ENCODE results near the gene RALGPS2.

Gene RALGPS2

GRCh38 chr1:178792394-178792793, 67.3 kb downstream of the RALGPS2 start:
- TF ChIP-seq CTCF (IDR thresholded peaks at IDR 0.05; ENCODE audit: low read depth, low read length): no peak
- Histone ChIP-seq H3K4me3 (ENCODE audit: low read depth, low read length) (no peak overlapping the region), H3K27me3 (ENCODE audit: insufficient read depth, low read depth, severe bottlenecking) (no peaks in the 10 kb centered on the region), H3K27ac (no peak overlapping the region), H3K9me3 (ENCODE audit: severe bottlenecking) (no peaks in the 10 kb centered on the region), H3K36me3 (peaks cover 15% of the 10 kb centered on the region)
- DNase-seq: no peak

GRCh38 chr1:178796013-178796412, 71.0 kb downstream of the RALGPS2 start:
- H3K9me3 ChIP-seq (ENCODE audit: severe bottlenecking): no peaks in the 10 kb centered on the region
- TF ChIP-seq CTCF (IDR thresholded peaks at IDR 0.05; ENCODE audit: low read depth, low read length): no peak
- H3K4me3 ChIP-seq (ENCODE audit: low read depth, low read length): no peak overlapping the region
- H3K27ac ChIP-seq: no peak overlapping the region
- H3K36me3 ChIP-seq: peaks cover 23% of the 10 kb centered on the region
- H3K27me3 ChIP-seq (ENCODE audit: insufficient read depth, low read depth, severe bottlenecking): no peaks in the 10 kb centered on the region
- DNase-seq: no peak

GRCh38 chr1:178797590-178797989, 72.5 kb downstream of the RALGPS2 start:
- Histone ChIP-seq H3K9me3 (ENCODE audit: severe bottlenecking) (no peaks in the 10 kb centered on the region), H3K27me3 (ENCODE audit: insufficient read depth, low read depth, severe bottlenecking) (no peaks in the 10 kb centered on the region), H3K36me3 (peaks cover 18% of the 10 kb centered on the region), H3K27ac (no peak overlapping the region), H3K4me3 (ENCODE audit: low read depth, low read length) (no peak overlapping the region)
- no peak for DNase-seq
- TF ChIP-seq CTCF (IDR thresholded peaks at IDR 0.05; ENCODE audit: low read depth, low read length): no peak

- Histone ChIP-seq H3K27me3 (ENCODE audit: insufficient read depth, low read depth, severe bottlenecking) (no peaks in the 10 kb centered on the region), H3K27ac (no peak overlapping the region), H3K9me3 (ENCODE audit: severe bottlenecking) (no peaks in the 10 kb centered on the region), H3K36me3 (peaks cover 18% of the 10 kb centered on the region), H3K4me3 (ENCODE audit: low read depth, low read length) (no peak overlapping the region)
- no peak for TF ChIP-seq CTCF (IDR thresholded peaks at IDR 0.05; ENCODE audit: low read depth, low read length)
- DNase-seq: no peak
These were observed 73.3 kb downstream of the RALGPS2 start for GRCh38 chr1:178798232-178798861.

GRCh38 chr1:178802873-178803272, 77.8 kb downstream of the RALGPS2 start:
- H3K36me3 ChIP-seq: peaks cover 15% of the 10 kb centered on the region
- no peak for DNase-seq
- H3K27ac ChIP-seq: no peak overlapping the region
- no peak overlapping the region for H3K4me3 ChIP-seq (ENCODE audit: low read depth, low read length)
- H3K9me3 ChIP-seq (ENCODE audit: severe bottlenecking): no peaks in the 10 kb centered on the region
- no peak for TF ChIP-seq CTCF (IDR thresholded peaks at IDR 0.05; ENCODE audit: low read depth, low read length)
- H3K27me3 ChIP-seq (ENCODE audit: insufficient read depth, low read depth, severe bottlenecking): no peaks in the 10 kb centered on the region

Measured in WERI-Rb-1 (cell line).